ENCODE measurements around the gene NME5. TPM values are rescaled to one million over a fixed set of nuclear protein-coding genes. Genes with fewer than 3 reads are reported as not detected.

NME5 gene
- total and polyA plus RNA-seq, 2 of the 8 experiments (the other 6 are each of a cell fraction or from before 2014, with no cell fraction given), result 0.48 to 0.89 TPM

- TF ChIP-seq CHD7 (IDR thresholded peaks at IDR 0.05; ENCODE audit: insufficient replicate concordance, low read length) (no peak), BACH1 (IDR thresholded peaks at IDR 0.05; ENCODE audit: low read length) (no peak), PHF8 (conservative IDR thresholded peaks at IDR 0.05; ENCODE audit: low read depth, low read length) (no peak), TEAD4 (IDR thresholded peaks at IDR 0.05; ENCODE audit: low read depth, low read length) (no peak), TAF7 (optimal IDR thresholded peaks at IDR 0.05; ENCODE audit: borderline replicate concordance, low read depth, low read length) (no peak), JUND (IDR thresholded peaks at IDR 0.05; ENCODE audit: low read length) (no peak), RNF2 (IDR thresholded peaks at IDR 0.05; ENCODE audit: borderline replicate concordance, low read depth, low read length, missing control alignments, poor library complexity, severe bottlenecking) (no peak), SP1 (IDR thresholded peaks at IDR 0.05; ENCODE audit: low read depth, low read length) (no peak)
Measured at GRCh38 chr5:138111937-138112336, 27.3 kb downstream of the NME5 start (continued).

Measured in H1 (cell line).